Right kidney (tissue), 1 donor: Measurements from ENCODE around the gene SASH1.
"Not testable (repeated sequence)": the region's sequence is repeated elsewhere in the genome, so short reads cannot be mapped to it uniquely, and the experiment has no call there.

ENCODE experiments used
- DNase-seq: peaks from one replicate; pipeline ENCODE4 v3.0.0-alpha.2; 2016

SASH1 gene

GRCh38 chr6:148556410-148556809 is 213.8 kb downstream of the SASH1 start:
- DNase-seq: no peak

- no peak for DNase-seq
Observed at GRCh38 chr6:148557796-148558321, 215.2 kb downstream of the SASH1 start.

DNA sequence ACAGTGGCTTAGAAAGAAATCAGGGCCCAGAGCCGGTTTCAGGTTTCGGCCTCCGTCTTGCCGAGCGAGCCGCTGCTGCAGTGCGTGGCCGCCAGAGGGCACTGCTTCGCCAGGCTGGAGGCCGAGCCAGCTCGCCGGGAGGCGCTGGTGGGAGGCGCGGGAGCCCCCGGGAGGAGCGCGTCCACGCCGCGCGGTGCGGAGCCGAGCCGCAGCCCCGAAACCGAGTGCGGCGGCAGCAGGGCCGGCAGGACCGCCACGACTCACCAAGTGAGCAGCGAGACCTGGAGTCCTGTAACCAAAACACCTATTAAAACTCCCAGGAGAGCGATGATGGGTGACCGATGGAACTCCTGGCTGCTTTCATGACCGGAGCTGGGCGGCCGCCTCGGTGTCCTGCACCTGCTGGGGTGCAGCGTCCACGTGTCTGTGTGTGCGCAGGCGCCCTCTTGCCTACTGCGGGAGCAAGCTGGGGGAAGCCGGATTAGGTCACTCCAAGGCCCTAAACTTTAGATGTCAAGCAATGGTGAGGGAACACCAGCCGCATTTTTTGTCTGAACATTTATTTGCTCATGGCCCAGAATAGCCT is 217.3 kb downstream of the SASH1 start:
- peak; percentile 96 for DNase-seq

DNA sequence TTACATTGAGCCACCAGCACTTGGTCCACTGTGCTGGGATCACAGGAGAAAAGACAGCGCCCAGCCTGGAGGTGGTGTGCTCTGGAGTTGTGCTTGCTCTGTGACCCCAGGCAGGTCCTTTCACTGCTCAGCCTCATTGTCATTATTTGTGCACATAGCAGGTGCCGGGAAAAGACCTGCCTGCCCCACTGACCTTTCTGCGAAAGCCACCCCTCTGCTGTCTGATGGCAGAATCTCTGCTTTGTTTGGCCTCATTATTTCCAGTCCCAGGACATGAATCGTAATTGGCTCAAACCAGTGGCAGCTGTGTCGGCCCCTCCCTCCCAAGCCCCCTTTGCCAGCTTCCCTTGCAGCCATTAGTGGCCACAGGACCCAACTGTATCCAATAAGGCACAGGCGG is 219.0 kb downstream of the SASH1 start:
- DNase-seq: no peak

DNA sequence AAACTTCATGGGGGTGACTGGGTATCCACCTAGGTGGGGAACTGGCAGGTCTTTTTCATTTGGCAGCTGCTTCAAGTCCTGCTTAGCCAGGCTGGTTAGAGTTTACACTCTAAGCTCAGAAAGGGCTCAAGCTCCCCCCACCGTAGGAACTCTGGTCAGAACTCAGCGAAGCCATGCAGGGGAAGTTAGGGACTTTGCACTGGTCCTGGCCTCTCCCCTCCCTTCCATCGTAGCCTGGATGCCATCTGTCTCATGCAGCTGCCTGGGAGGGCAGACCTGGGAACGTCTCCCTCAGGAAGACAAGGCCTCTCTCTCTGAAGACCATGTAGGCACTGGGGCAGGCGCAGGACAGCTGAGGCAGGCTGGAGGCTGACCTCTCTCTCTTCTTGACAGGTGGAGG is 220.4 kb downstream of the SASH1 start:
- no peak for DNase-seq

DNA sequence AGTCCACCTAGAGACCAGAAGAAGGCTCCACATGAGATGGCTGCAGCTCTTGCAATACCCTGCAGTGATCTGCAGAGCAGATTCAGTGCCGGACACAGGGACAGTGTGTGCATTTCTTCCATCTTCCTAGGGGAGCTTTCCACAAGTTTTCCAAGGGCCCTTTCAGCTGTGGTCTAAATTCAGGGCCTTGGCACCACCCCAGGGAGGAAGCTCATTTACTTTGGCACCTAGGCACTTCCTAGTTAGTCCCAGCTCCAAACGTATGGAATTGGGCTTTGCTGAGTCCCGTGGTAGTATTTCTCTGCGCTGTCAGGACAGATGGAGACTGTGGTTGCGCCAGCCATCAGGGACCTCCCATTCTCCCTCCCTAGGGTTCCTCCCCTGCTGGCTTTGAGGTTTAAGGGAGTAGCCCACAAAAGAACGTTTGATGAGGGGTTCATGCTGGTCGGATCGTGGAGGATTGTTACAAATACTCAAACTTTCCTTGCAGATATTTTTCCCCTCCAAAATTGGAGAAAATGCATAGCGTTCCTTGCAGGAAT is 221.9 kb downstream of the SASH1 start:
- no peak for DNase-seq

GRCh38 chr6:148565321-148565926 is 222.8 kb downstream of the SASH1 start:
- no peak for DNase-seq

DNA sequence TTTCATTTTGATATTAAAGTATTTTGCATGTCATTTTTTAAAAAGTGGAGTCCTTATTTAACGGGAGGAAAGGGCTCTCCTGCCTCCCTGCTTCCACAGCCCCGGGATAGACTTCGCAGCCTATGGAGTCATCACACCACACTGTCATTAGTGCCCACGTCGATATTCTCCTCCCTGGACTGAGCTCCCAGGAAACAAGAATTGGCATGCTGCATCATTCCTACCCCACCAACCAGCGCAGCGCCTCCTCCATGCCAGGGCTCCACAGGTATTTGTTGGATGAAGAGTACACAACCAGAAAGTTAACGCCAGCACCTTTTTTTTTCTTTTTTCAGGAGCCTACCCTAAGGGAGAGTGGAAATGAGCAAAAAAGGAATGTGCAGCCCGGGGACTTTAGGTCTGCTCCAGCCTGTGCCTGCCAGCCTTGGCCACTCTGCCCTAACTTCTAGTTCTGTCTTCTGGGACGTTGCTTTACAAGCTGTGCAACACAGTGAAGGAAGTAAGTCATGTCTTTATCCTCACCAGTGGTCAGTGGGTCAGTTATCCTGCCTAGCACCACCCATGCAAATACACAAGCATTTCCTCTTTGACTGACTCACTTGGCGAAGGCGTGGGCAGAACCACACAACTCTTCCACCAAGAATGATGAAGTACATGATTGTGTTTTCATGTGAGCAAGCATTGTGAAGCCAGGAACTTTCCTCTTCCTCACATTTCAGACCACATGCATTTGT is 223.5 kb downstream of the SASH1 start:
- DNase-seq: no peak

GRCh38 chr6:148566664-148567350 is 224.2 kb downstream of the SASH1 start:
- DNase-seq: no peak

GRCh38 chr6:148570456-148570855 is 227.8 kb downstream of the SASH1 start:
- DNase-seq: no peak

DNA sequence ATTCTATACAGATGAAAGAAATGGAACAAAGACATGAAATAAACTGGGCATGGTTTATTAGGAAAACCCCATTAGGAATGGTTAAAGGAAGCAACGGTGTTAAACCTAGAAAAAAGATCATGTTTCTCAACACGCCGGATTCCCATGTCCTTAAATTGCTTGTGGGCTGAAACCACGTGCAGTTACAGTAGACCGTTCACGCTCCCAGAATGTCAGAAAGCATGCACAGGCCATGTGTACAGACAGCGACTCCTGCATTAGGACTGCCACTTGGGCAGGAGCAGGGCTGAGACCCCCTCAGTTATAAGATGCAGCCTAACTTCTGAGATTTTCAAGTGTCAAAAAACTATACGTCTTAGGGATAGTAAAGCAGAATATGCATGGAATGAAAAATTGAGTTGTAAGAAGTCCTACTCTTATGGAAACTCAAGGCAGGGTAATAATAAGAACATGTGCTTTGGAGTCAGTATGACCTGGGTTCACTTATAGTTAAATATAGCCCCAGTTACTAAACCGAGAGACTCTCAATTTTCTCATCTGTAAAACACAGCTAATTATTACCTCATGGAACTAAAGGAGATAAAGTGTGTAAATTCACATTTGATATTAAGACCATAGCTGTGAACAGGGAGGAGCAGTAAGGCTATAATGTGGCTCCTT is 230.2 kb downstream of the SASH1 start:
- DNase-seq: no peak

- DNase-seq: no peak
Observed at GRCh38 chr6:148573922-148574321, 231.3 kb downstream of the SASH1 start.

- DNase-seq: peak; percentile 47
Observed at GRCh38 chr6:148577687-148578488, 235.2 kb downstream of the SASH1 start.

- no peak for DNase-seq
Observed at GRCh38 chr6:148578489-148578814, 235.8 kb downstream of the SASH1 start.

- no peak for DNase-seq
Observed at GRCh38 chr6:148578837-148579565, 236.4 kb downstream of the SASH1 start.

- no peak for DNase-seq
Observed at GRCh38 chr6:148580442-148580841, 237.8 kb downstream of the SASH1 start.

- no peak for DNase-seq
Observed at GRCh38 chr6:148583631-148584030, 241.0 kb downstream of the SASH1 start.

DNA sequence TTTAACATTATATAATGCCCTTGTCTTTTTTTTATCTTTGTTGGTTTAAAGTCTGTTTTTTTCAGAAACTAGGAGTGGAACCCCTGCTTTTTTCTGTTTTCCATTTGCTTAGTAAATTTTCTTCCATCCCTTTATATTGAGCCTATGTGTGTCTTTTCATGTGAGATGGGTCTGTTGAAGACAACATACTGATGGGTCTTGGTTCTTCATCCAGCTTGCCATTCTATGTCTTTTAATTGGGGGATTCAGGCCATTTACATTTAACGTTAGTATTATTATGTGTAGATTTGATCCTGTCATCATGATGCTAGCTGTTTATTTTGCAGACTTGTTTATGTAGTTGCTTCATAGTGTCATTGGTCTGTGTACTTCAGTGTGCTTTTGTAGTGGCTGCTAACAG is 243.0 kb downstream of the SASH1 start:
- DNase-seq: not testable (repeated sequence)

- no peak for DNase-seq
Observed at GRCh38 chr6:148590883-148591282, 248.2 kb downstream of the SASH1 start.

DNA sequence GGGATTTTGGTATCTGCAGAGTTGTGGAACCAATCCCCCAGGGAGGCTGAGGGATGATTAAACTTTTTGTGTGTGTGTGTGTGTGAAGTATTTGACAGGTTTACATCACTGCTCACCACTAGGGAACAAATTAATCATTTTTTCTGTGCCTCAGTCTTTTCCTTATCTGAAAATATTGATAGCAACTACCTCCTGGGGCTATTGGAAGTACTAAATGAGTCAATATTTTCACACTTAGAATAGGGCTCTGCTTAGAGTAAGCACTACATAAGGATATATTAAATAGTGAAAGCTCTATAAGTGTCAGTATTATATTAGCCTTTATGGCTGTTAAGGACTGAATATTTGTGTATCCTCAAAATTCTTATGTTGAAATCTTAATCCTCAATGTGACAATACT is 249.0 kb downstream of the SASH1 start:
- no peak for DNase-seq
